Ammon's horn (tissue), 1 donor: ENCODE results near the gene SYCP2.
A peak's percentile ranks its signal among the peaks of the same experiment; 100 is the strongest.
"Not testable (repeated sequence)": the region's sequence is repeated elsewhere in the genome, so short reads cannot be mapped to it uniquely, and the experiment has no call there.

Source experiments
- DNase-seq: peaks from one replicate; pipeline ENCODE4 v3.0.0-alpha.2; 2016; ENCODE audit warnings: low spot score

The SYCP2 gene

DNA sequence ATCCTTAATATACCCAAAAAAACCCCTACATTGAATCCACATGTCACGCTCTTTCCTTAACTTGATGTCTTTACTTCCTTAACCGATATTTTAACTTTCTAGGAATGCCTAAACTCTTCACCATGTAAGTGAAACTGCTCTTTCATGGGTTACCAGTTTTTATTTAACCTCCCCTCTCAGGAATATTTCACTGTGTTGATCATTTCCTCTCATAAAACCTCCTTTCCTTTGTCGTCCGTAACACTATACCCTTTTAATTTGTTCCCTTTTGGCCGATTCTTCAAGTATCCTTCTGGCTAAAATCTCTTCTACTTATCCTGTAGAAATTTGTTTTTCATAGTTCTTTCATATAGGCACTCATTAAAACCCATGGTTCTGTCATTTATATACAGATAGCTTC lies 24.6 kb downstream of the SYCP2 start:
- no peak for DNase-seq

DNA sequence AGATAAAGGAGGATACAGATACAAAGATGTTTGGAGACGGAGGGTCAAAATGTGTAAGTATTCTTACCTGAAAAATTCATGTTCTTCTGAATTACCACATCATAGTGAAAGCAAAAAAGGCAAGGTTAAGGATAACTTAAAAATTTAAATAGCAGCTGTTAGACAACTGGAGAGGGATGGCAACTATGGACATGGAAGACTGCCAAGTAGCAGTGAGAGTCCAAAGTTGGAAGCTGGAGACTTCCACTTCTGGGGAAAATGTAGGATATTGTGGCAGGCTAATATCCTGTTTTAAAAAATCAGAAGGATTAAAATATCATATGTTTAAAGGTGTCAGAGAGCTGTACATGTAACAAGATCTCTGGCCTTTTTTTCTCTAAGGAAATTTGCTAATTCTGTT lies 29.8 kb downstream of the SYCP2 start:
- no peak for DNase-seq

DNA sequence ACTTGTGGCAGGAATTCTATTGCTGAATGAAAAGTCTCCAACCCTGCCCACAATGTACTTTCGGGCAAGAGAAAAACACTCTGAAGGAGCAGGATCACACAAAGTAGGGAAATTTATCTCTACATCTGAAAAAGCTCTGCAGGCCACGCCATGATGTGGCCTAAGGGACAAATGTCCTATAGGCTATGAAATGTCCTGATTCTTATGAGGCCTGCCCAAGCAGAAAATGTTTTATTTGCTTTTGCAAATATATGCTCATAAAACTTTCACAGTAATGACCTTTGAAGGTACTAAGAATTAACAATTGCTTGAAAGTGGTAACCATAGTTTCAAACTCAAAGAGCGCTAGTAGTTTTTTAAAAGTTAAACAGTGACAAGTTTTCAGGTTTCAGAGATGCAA lies 31.0 kb downstream of the SYCP2 start:
- no peak for DNase-seq

DNA sequence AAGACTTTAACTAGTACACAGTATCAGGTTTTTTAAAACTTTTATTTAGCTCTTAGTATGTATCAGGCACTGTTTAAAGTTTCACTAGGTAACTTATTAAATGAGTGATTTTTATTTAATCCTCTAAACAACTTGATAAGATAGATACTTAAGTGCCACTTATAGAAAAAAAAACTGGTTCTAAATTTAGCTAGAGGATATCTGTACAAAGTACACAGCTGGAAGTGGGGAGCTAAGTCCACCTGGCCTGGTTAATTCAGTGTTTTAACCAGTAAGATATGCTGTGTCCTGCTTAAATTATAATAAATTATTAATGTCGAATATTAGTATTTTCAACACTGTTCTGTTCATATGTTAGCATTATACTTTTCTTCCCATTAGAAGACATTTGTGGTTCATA lies 37.5 kb downstream of the SYCP2 start:
- DNase-seq: no peak

DNA sequence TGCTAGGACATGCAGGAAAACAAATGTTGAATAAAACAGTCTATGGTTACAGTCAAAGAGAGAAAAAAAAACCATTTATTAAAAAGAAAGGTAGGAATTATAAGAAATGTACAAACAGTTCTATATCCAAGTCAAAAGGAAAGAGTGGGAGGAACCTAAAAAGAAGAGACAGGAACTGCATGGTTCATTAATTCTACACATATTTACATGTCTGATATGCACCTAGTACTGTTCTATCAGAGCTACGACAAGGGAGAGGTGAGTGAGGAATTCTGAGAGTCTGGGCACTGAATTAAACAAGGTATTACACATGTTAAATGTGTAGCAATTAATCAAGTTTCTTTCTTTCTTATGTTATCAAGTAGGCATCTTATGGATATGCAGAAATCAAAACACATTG lies 41.9 kb downstream of the SYCP2 start:
- DNase-seq: no peak

DNA sequence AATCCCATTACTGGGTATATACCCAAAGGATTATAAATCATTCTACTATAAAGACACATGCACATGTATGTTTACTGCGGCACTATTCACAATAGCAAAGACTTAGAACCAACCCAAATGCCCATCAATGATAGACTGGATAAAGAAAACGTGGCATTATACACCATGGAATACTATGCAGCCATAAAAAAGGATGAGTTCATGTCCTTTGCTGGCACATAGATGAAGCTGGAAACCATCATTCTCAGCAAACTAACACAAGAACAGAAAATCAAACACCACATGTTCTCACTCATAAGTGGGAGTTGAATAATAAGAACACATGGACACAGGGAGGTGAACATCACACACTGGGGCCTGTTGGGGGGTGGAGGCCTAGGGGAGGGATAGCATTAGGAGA lies 43.4 kb downstream of the SYCP2 start:
- not testable (repeated sequence) for DNase-seq

DNA sequence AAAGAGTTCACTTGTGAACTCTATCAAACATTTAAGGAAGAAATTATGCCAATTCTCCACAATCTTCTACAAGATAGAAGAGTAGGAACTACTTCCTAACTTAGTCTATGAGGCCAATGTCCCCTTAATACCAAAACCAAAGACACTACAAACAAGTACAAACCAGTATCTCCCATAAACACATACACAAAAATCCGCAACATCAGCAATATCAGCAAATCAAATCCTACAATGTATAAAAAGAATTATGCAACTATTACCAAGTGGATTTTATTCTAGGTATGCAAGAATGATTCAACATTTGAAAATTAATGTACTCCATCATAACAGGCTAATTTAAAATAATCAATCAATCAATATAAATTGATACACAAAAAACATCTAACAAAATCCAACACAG lies 45.4 kb downstream of the SYCP2 start:
- no peak for DNase-seq

DNA sequence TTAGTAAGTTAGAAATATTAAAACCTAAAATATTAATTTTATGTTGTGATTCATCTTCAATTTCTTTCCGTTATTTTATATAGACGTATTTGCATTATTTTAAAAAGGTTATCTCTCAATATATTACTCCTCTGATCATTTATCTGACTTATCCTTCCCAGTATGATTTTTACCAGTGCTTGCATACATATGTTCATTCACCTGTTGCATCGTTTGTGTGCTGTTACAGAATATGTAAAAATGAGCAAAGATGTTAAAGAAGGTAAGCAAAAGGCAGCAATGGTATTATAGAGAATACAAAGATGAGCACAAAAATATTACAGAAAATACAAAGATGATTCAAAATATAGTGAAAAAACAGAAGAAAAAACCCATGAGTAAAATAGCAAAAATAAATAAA lies 48.9 kb downstream of the SYCP2 start:
- DNase-seq: no peak

DNA sequence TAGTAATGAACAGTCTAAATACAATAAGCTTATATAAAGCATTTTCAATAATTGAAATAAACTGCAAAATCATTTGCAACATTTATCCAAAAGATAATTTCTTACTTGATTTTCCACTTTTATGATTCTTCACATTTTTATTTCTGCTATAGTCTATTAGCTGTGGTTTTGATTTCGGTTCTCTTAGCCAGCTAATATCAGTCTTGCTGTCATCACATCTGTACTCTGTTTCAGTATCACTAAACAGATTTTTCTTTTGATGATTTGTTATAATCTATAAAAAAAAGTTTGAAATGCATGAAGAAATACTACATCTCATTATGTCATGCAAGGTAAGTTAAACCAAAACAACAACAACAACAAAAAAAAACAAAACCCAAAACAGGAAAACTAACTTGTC lies 53.2 kb downstream of the SYCP2 start:
- DNase-seq: no peak

DNA sequence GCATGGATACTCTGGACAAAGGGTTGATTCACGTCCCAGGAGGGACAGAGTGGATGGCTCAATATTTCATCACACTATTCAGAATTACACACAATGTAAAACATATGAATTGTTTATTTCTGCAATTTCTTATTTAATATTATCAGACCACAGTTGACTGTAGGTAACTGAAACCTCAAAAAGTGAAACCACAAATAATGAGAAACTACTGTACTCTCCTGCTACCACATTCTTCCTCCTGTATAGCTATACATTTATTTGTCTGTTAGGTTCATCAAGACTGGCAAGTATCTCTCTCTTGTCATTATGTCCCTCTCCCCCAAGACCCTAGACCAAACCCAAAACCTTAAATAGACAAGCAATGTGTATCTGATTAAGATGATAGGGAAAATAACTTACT lies 60.0 kb downstream of the SYCP2 start:
- DNase-seq: no peak

DNA sequence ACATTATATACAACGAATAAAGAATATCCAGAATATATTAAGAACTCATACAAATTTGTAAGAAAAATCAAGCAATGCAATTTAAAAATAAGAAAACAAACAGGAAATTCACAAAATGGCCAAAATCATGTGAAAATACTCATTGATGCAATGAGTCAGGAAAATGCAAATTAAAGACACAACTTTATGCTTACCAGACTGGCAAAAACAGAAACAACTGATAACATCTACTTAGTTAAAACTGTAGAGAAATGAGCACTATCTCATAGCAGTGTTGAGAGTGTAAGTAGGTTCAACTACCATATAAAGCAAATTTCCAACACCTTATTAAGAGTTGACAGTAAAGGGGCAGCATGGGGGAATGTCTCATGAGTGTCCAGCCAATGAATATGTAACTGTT lies 62.3 kb downstream of the SYCP2 start:
- DNase-seq: no peak

DNA sequence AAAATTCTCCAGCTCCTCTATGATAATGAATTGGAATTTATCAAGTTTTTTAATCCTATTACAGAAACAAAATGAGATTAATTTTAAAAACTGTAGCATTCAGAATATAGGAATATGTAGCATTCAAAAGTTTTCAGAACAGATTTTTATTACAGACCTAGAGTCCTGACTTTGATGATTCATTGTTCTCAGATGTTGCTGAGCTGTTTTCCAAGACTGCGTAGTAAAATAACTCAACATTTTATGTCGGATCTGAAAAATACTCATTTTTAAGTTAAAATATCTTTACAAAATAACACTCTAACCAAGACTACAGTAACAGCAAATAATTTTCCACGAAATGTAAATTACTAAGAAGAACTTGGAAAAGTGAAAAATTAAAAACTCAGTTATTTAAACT lies 67.1 kb downstream of the SYCP2 start:
- DNase-seq: no peak

DNA sequence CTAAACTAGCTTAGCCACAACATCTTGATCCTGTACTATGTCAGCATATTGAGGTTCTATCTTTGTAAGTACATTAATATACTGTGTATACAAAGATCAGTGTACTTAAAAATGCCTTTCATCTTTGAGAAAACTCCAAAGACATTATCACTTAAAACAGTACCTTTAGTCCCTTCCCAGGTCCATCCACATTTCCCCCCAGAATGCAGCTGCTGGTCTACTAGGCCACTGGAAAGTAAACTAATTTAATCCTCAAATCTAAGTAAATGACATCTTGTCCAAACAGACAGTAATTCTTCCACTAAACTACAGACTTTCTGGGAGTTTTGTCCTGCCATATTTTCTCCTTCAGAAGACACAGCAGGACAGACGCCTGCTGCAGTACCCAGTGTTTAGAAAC lies 68.7 kb downstream of the SYCP2 start:
- no peak for DNase-seq

DNA sequence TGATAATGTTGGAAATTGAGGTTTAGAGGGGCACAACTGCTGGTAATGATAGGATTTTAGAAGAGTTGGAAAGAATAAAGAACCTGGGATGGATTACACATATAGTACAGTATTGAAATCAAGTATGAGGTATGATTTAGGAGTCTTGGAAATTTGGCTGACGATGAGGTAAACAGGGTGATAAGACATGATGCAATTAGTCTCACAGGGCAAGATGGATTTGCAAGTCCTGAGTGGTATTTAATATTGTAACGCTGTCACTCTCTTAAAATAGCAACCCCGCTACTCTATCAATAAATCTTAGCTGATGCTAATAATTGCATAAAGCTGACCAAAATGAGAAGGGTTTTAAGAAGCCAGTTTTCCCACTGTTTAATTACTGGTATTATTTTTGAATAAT lies 70.4 kb downstream of the SYCP2 start:
- no peak for DNase-seq

DNA sequence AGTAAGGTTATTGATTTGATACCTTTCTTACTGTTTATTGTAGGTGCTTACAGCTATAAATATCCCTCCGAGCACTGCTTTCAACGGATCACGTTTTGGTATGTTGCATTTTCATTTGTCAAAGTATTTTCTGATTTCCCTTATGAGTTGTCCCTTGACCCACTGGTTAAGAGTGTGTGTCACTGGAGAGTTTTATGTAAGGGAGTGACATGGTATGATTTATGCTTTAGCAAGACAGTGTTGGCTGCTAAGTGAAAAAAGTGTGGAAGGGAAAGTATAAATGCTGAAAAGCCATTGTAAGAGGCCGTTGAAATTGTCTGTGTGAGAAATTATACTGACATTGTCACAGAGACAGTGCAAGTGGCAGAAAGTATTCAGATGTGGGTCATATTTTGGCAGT lies 72.0 kb downstream of the SYCP2 start:
- no peak for DNase-seq

DNA sequence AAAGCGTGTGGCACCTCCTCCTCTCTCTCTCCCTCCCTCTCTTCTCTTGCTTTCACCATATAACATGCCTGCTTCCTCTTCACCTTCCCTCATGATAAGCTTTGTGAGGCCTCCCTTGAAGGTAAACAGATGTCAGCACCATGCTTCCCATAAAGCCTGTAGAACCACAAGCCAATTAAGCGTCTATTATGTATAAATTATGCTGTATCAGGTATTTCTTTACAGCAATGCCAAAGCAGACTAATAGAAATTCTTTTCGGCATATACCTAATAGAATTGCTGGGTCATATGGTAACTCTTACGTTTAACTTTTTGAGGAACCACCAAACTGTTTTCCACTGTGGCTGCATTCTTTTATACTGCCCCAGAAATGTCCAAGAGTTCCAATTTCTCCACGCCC lies 75.0 kb downstream of the SYCP2 start:
- no peak for DNase-seq

DNA sequence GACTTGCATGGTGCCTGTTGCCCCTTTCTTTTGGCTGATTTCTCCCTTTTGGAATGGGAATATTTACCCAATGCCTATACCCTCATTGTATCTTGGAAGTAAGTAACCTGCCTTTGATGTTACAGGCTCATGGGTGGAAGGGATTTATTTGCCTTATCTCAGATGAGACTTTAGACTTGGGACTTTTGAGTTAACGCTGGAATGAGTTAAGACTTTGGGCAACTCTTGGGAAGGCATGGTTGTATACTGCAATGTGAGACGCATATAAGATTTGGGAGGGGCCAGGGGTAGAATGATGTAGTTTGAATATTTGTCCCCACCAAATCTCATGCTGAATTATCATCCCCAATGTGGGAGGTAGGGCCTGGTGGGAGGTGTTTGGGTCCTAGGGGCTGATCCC lies 75.5 kb downstream of the SYCP2 start:
- no peak for DNase-seq

DNA sequence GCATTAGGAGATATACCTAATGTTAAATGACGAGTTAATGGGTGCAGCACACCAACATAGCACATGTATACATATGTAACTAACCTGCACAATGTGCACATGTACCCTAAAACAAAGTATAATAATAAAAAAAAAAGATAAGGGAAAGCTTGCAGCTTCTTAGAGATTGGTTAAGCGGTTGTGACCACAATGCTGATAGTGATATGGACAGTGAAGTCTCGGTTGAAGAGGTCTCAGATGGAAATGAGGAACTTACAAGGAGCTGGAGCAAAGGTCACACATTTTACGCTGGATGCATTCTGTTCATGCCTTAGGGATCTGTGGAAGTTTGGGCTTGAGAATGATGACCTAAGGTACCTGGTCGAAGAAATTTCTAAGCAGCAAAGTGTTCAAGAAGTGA lies 76.5 kb downstream of the SYCP2 start:
- not testable (repeated sequence) for DNase-seq

DNA sequence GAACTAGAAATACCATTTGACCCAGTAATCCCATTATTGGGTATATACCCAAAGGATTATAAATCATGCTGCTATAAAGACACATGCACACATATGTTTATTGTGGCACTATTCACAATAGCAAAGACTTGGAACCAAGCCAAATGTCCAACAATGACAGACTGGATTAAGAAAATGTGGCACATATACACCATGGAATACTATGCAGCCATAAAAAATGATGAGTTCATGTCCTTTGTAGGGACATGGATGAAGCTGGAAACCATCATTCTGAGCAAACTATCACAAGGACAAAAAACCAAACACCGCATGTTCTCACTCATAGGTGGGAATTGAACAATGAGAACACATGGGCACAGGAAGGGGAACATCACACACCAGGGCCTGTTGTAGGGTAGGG lies 76.9 kb downstream of the SYCP2 start:
- DNase-seq: not testable (repeated sequence)

DNA sequence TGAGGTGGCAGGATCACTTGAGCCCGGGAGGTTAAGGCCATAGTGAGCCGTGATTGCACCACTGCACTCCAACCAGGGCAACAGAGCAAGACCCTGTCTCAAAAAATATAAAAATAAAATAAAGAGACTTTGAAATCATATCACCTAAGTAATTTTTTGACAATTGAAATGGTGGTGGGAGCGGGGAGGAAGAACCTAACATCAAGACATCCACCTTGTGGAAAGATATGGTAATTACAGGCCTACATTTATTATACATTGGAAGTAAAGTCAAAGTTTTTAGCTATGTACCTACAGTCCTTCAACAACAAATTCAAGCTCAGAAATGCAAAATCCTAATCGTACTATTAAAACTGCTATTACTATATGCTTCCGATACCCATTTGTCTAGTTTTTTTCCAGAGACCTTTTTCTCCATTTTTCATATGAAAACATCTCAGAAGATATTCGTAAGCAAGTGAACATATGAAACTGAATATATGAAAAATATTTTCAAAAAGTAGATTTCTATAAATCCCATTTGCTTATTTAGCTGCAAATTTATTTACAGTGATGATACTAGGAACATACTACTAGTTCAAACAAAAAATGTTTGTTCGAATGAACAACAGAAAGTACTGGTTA lies 83.3 kb downstream of the SYCP2 start:
- DNase-seq: peak; percentile 42

DNA sequence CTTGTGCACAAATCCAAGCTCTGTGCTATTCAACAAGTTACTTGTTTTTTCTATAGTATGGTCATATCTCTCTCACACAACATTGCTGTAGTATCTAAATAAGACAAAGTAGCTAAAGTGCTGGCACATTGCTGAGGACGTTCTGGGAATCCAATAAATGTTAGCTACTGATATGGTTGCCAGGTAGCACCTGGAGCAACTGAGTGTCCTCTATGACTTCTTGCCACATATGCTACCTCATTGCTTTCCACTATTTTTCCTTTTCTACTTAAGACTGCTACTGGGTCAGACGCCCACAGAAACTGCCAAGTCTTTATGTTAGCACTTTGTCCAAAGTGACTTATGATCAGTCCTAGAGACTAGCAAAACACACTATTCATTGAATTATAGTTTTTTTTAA lies 85.3 kb downstream of the SYCP2 start:
- no peak for DNase-seq

DNA sequence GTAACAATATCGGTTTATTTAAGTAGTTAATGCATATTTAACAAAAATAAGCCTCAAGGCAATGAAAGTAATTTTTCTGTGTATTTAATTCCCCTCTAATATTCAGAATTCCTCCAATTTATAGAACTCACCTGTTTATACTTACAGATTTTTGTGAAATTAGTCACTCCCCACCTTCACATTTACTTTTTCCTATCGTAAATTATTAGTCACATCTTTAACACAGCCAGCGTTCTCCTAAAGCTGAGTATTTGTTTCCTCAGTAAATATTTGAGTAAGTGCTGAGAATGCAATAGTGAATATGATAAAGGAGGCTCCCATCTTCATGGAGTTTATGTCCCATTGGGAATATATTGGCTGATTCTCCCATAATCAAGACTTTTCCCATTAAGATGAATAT lies 88.0 kb downstream of the SYCP2 start:
- no peak for DNase-seq

DNA sequence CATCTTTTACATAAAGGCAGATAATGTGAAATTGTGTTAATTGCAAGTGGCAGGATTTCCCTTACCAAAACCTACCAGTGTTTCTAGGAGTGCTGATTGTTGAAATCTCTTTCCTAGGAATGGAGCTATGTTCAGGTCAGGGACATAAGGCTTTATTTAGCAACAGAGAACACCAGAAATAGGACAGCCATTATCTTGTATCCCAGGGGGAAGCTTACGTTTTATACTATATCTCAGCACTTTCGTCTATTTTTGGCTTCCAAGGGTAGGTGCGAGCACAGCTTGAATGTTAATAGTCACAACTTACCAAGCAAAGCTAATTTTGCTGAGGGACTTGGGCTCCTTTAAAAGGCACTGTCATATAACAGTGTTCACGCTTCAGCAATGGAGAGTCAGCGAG lies 94.0 kb downstream of the SYCP2 start:
- no peak for DNase-seq

DNA sequence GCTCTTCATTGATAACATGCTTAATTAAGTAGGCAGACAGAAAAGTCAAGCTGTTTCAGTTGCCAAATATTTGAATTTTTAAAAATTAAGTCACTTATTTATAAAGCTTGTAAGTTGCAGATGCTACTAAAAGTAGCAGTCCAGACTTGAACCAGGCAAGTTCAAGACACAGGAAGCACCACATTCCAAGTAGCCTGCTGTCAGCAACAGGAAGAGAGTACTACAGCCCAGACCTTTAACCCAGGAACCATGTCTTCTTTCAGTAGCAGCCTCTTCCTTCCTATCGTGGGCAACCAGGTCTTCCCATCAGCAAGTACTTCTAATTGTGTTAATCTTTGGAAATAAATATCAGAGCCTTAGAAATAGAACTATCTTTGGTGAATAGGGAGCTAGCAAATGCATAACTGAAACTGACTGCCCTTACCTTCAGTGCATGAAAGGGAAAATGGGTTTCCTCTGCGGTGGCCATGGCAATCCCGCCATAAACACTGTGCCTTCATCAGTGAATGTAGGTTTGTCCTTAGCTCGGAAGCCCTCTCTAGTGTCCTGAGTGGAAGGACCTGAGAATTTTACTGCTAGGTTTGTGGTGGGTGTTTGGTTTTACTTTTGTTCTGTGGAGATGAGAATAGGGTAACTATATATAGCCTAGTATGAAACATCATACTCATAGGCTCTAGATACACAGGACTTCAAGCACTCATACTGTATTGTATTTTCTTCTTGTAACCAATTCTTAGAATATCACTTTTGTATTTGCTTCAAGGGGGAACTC lies 95.6 kb downstream of the SYCP2 start:
- no peak for DNase-seq
